Measurements from ENCODE around the gene SERPINA12. TPM values are rescaled to one million over a fixed set of nuclear protein-coding genes. Genes with fewer than 3 reads are reported as not detected.

SERPINA12 gene
- total RNA-seq, 1 experiment from 2014 or later, result not detected

DNA sequence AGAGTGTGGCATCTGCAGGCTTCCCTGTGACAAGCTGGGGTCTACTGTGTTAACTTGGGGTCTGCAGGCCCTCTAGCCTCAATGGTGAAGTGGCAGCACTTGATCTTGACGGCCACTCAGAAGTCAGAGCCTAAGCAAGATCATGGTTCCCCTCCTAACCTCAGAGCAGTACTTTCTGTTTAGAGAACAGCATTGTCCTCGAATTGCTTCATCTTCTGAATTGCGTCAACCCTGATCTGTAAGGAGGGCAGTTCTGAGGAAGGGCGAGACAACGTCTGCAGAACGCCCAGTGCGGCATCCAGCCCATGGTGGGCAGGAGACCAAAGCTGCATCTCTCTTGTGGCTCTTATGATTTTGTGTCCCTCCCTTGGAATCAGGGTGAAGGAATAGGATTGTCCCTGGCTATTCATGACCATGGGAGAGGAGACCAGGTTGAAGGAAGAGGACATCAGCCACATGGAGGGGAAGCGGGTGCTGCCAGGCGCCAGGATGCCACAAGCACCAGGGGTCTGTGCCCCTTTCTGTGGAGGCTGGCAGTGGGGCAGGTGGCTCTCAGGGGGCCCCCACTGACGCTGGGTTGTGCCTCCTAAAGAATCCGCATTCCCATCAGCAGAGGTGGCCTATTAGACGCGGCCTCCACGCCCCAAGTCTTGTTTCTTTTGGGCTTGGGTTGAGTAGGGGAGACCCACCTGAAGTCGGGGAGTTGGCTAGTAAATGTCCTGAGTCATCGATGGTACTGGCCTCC lies 35.4 kb downstream of the SERPINA12 start:
- no peak for DNase-seq (ENCODE audit: low read depth in 1 of 2, low spot score in 2 of 2)
- H3K27ac ChIP-seq, result no peak overlapping the region

GRCh38 chr14:94472842-94473241 lies 36.4 kb downstream of the SERPINA12 start:
- no peaks in the 10 kb centered on the region for H3K9me3 ChIP-seq (replicated peaks)

More for the DNA sequence above, 35.4 kb downstream of the SERPINA12 start:
- H3K9me3 ChIP-seq (replicated peaks), result no peaks in the 10 kb centered on the region
- no peaks in the 10 kb centered on the region for H3K27me3 ChIP-seq (replicated peaks)
- H3K36me3 ChIP-seq, result no peaks in the 10 kb centered on the region
- no peak overlapping the region for H3K4me3 ChIP-seq
- H3K4me1 ChIP-seq (replicated peaks), result no peaks in the 10 kb centered on the region

GRCh38 chr14:94471045-94471444 lies 38.2 kb downstream of the SERPINA12 start:
- no peak for DNase-seq (ENCODE audit: low read depth in 1 of 2, low spot score in 2 of 2)
- Histone ChIP-seq H3K27ac (no peak overlapping the region), H3K27me3 (replicated peaks) (no peaks in the 10 kb centered on the region), H3K36me3 (no peaks in the 10 kb centered on the region), H3K9me3 (replicated peaks) (no peaks in the 10 kb centered on the region), H3K4me1 (replicated peaks) (no peaks in the 10 kb centered on the region), H3K4me3 (no peak overlapping the region)

More at GRCh38 chr14:94472842-94473241, 36.4 kb downstream of the SERPINA12 start:
- no peaks in the 10 kb centered on the region for H3K4me1 ChIP-seq (replicated peaks)
- H3K27me3 ChIP-seq (replicated peaks), result no peaks in the 10 kb centered on the region
- no peak overlapping the region for H3K4me3 ChIP-seq
- DNase-seq (ENCODE audit: low read depth in 1 of 2, low spot score in 2 of 2), result no peak
- no peak overlapping the region for H3K27ac ChIP-seq
- H3K36me3 ChIP-seq, result no peaks in the 10 kb centered on the region

DNA sequence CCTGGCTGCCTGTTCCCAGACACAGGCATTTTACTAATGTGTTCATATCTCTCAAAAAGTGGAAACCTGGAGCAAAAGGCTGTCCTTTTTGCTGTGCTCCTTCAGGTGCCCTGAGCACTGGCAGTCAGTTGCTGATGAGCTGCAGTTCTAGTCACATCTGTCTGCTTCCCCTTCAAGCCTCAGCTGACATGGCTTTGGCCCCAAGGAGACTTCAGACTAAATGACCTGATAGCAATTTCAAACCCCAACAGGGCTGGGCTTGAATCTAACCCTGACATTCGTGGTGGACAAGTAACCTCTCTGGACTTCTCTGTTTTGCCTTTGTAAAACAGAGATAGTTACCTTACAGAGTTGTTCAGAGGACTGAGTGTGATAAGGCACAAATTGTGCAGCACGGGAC lies 39.0 kb downstream of the SERPINA12 start:
- no peak overlapping the region for H3K27ac ChIP-seq
- DNase-seq (ENCODE audit: low read depth in 1 of 2, low spot score in 2 of 2), result no peak
- no peak overlapping the region for H3K4me3 ChIP-seq
- H3K9me3 ChIP-seq (replicated peaks), result no peaks in the 10 kb centered on the region
- H3K36me3 ChIP-seq, result no peaks in the 10 kb centered on the region
- no peaks in the 10 kb centered on the region for H3K27me3 ChIP-seq (replicated peaks)
- no peaks in the 10 kb centered on the region for H3K4me1 ChIP-seq (replicated peaks)

- no peaks in the 10 kb centered on the region for H3K9me3 ChIP-seq (replicated peaks)
- DNase-seq (ENCODE audit: low read depth in 1 of 2, low spot score in 2 of 2), result no peak
- H3K4me1 ChIP-seq (replicated peaks), result no peaks in the 10 kb centered on the region
- no peaks in the 10 kb centered on the region for H3K36me3 ChIP-seq
- no peak overlapping the region for H3K4me3 ChIP-seq
- no peak overlapping the region for H3K27ac ChIP-seq
- no peaks in the 10 kb centered on the region for H3K27me3 ChIP-seq (replicated peaks)
Observed at GRCh38 chr14:94469261-94469660, 40.0 kb downstream of the SERPINA12 start.

GRCh38 chr14:94467728-94468520 lies 41.3 kb downstream of the SERPINA12 start:
- H3K4me3 ChIP-seq, result no peak overlapping the region
- DNase-seq (ENCODE audit: low read depth in 1 of 2, low spot score in 2 of 2), result no peak

DNA sequence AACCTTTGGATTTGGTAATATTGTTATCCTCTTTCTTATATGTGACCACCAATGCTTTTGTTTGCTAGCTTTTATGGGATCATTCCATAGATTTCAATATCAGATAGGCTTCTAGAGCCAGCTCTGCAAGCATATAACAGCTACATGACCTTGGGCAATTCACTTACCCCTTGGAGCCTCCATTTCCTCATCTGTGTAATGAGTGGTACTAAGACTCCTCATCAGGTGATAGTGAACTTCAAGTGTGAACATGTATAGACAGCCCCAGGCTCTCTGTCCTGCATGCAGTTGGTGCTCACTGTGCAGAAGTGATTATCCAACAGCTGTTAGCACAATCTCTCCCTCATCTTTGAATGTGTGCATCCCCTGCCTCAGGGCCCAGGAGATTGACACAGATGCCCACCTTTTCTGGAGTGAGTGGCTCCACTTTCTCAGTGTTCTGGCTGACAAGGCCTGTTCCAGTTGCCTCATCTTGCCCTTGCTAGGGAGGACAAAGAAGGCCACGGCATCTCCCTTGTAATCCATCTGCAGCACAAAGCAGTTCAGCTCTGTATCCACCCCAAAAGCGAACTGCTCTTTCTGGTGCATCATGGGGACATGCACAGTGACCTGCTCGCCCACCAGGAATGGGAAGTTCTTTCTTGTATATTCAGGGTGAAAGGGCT lies 42.4 kb downstream of the SERPINA12 start:
- H3K4me1 ChIP-seq (replicated peaks), result no peaks in the 10 kb centered on the region
- no peak for DNase-seq (ENCODE audit: low read depth in 1 of 2, low spot score in 2 of 2)
- H3K9me3 ChIP-seq (replicated peaks), result no peaks in the 10 kb centered on the region
- H3K4me3 ChIP-seq, result no peak overlapping the region
- no peaks in the 10 kb centered on the region for H3K27me3 ChIP-seq (replicated peaks)
- no peaks in the 10 kb centered on the region for H3K36me3 ChIP-seq
- no peak overlapping the region for H3K27ac ChIP-seq

More at GRCh38 chr14:94467728-94468520, 41.3 kb downstream of the SERPINA12 start:
- Histone ChIP-seq H3K4me1 (replicated peaks) (no peaks in the 10 kb centered on the region), H3K36me3 (no peaks in the 10 kb centered on the region), H3K27ac (no peak overlapping the region), H3K9me3 (replicated peaks) (no peaks in the 10 kb centered on the region), H3K27me3 (replicated peaks) (no peaks in the 10 kb centered on the region)

DNA sequence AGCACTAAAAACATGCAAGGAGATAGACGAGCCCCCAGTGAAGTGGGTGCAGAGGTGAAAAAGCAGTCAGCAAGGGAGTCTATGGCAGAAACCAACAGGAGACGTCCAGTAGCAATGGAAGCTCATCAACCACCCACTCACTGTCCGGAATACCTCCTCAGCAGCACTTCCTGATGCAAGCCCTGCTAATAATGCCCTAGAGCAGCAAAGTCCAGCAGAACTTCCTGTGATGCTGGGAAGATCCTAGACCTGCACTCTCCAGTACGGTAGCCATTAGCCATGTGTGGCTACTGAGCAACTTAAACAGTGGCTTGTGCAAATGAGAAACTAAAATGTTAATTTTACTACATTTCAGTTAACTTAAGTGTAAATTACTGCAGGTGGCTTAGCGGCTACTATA lies 44.2 kb downstream of the SERPINA12 start:
- Histone ChIP-seq H3K27me3 (replicated peaks) (no peaks in the 10 kb centered on the region), H3K36me3 (no peaks in the 10 kb centered on the region), H3K9me3 (replicated peaks) (no peaks in the 10 kb centered on the region), H3K4me1 (replicated peaks) (no peaks in the 10 kb centered on the region), H3K4me3 (no peak overlapping the region), H3K27ac (no peak overlapping the region)
- no peak for DNase-seq (ENCODE audit: low read depth in 1 of 2, low spot score in 2 of 2)

- Histone ChIP-seq H3K27me3 (replicated peaks) (no peaks in the 10 kb centered on the region), H3K4me3 (no peak overlapping the region), H3K27ac (no peak overlapping the region), H3K9me3 (replicated peaks) (no peaks in the 10 kb centered on the region), H3K36me3 (no peaks in the 10 kb centered on the region), H3K4me1 (replicated peaks) (no peaks in the 10 kb centered on the region)
- no peak for DNase-seq (ENCODE audit: low read depth in 1 of 2, low spot score in 2 of 2)
Observed at GRCh38 chr14:94464290-94464689, 45.0 kb downstream of the SERPINA12 start.

GRCh38 chr14:94462763-94463572 lies 46.3 kb downstream of the SERPINA12 start:
- H3K36me3 ChIP-seq, result no peaks in the 10 kb centered on the region
- DNase-seq (ENCODE audit: low read depth in 1 of 2, low spot score in 2 of 2), result no peak
- no peaks in the 10 kb centered on the region for H3K9me3 ChIP-seq (replicated peaks)
- H3K4me1 ChIP-seq (replicated peaks), result no peaks in the 10 kb centered on the region
- H3K27me3 ChIP-seq (replicated peaks), result no peaks in the 10 kb centered on the region
- H3K4me3 ChIP-seq, result no peak overlapping the region
- no peak overlapping the region for H3K27ac ChIP-seq

DNA sequence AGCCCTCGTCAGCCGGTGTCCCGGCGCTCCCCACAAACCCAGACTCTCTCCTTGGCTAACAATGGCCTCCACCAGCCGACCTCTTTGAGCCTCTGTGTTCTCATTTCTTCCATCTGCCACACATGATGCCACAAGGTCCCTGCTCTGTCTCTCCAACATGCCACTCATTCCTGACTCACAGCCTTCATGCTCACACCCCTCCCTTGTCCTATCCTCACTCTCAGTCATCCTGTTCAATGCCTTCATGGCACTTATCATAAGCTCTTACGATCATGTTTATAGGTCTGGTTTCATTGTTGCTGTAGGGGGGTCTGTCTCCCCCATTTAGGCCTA lies 47.1 kb downstream of the SERPINA12 start:
- H3K27me3 ChIP-seq (replicated peaks), result no peaks in the 10 kb centered on the region
- no peak overlapping the region for H3K4me3 ChIP-seq
- no peak for DNase-seq (ENCODE audit: low read depth in 1 of 2, low spot score in 2 of 2)
- no peaks in the 10 kb centered on the region for H3K4me1 ChIP-seq (replicated peaks)
- no peaks in the 10 kb centered on the region for H3K9me3 ChIP-seq (replicated peaks)
- H3K36me3 ChIP-seq, result no peaks in the 10 kb centered on the region
- H3K27ac ChIP-seq, result no peak overlapping the region

DNA sequence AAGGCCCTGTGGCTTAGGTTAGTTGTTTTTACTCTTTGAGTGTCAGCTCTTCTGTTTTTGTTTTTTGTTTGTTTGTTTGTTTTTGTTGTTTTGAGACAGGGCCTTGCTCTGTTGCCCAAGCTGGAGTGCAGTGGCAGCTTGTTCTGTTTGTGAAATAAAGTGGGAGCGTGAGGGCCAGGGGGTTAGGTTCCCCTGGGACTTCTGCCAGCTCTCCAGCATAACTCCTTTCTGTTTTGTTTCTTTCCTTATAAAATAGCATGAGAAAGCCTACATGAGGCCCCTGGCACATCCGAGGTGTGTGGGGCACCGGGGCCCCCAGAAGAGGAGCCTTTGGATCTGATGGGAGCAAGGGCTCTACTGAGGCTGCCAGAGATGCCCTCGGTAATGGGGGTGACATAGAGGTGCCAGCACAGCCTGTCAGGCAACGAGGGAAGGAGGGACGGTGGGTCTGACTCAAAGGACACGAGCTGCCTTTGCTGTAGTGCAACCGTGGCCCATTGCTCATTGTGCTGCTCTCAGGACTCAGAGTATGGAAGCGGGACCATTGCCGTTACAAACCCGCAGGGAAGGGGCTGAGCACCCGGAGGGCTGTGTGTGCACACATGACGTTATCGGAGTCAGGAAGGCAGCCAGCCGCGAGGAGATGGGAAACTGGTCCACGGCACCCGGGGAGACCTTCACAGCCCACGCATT lies 47.6 kb downstream of the SERPINA12 start:
- no peak overlapping the region for H3K4me3 ChIP-seq
- no peaks in the 10 kb centered on the region for H3K36me3 ChIP-seq
- no peaks in the 10 kb centered on the region for H3K4me1 ChIP-seq (replicated peaks)
- no peak for DNase-seq (ENCODE audit: low read depth in 1 of 2, low spot score in 2 of 2)
- no peaks in the 10 kb centered on the region for H3K27me3 ChIP-seq (replicated peaks)
- no peak overlapping the region for H3K27ac ChIP-seq
- H3K9me3 ChIP-seq (replicated peaks), result no peaks in the 10 kb centered on the region

Measured in SJSA1 (cell line).